ENCODE measurements around the gene KCNIP1.

The KCNIP1 gene

DNA sequence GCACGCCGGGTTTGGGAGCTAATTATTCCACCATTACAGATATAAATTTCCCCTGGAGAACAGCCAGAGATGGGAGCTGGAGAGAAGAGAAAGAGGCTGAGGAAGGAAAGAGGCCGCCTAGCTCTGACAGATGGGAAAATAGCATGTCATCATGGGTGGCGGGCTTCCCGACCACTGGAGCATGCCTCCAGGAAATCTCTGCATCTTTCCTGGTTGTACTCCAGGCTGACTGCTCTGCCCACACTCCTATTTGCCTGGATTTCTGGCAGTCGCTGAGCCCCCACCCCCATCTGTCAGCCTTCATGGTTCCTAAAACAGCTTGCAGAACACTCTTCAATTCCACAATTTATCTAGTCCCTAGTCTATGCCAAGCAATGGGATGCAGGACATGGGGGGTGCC lies 265.4 kb downstream of the KCNIP1 start:
- H3K27ac ChIP-seq = no peak overlapping the region
- TF ChIP-seq, protein P1, sequence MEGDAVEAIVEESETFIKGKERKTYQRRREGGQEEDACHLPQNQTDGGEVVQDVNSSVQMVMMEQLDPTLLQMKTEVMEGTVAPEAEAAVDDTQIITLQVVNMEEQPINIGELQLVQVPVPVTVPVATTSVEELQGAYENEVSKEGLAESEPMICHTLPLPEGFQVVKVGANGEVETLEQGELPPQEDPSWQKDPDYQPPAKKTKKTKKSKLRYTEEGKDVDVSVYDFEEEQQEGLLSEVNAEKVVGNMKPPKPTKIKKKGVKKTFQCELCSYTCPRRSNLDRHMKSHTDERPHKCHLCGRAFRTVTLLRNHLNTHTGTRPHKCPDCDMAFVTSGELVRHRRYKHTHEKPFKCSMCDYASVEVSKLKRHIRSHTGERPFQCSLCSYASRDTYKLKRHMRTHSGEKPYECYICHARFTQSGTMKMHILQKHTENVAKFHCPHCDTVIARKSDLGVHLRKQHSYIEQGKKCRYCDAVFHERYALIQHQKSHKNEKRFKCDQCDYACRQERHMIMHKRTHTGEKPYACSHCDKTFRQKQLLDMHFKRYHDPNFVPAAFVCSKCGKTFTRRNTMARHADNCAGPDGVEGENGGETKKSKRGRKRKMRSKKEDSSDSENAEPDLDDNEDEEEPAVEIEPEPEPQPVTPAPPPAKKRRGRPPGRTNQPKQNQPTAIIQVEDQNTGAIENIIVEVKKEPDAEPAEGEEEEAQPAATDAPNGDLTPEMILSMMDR (conservative IDR thresholded peaks at IDR 0.05) = no peak

DNA sequence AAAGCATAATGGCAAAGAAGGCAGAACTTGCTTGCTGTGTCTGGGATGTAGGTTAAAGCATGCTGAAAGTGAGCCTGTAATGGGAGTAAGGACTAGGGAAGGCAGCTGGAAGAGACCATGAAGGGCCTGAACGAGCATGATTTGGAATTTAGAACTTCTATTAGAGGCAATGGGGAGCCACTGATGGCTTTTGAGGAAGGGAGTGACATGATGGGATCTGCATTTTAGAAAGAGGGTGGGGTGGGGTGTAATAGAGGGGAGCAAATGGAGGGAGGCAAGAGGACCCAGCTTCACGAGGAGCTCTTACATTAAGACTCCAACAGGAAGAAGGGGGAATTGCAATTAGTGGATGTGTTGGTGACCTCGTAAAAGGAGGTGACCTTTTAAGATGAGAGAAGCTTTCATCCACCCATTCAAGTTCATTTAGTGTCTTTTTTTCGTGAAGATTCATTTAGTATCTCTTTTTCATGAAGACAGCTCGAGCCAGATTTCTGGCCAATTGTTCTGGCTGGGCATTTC lies 266.1 kb downstream of the KCNIP1 start:
- no peak overlapping the region for H3K27ac ChIP-seq
- TF ChIP-seq, protein P1 (conservative IDR thresholded peaks at IDR 0.05) = no peak

DNA sequence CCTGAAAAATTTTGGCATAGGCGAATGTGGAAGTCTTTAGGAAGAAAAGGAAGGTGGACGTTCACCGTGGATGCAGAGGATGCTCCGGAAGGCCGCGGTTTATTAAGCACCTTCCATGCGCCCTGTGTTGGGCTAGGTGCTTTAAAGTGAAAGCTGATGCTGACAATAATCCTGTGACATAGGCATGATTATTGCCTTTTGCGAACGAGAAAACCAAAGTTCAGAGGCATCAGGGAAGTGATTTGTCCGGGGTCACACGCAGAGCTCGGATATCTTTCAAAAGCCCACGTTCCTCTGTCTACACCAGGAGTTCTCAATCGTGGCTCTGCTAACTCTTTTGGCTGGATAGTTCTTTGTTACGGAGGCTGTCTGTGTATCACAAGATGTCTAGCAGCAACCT lies 267.7 kb downstream of the KCNIP1 start:
- no peak overlapping the region for H3K27ac ChIP-seq

DNA sequence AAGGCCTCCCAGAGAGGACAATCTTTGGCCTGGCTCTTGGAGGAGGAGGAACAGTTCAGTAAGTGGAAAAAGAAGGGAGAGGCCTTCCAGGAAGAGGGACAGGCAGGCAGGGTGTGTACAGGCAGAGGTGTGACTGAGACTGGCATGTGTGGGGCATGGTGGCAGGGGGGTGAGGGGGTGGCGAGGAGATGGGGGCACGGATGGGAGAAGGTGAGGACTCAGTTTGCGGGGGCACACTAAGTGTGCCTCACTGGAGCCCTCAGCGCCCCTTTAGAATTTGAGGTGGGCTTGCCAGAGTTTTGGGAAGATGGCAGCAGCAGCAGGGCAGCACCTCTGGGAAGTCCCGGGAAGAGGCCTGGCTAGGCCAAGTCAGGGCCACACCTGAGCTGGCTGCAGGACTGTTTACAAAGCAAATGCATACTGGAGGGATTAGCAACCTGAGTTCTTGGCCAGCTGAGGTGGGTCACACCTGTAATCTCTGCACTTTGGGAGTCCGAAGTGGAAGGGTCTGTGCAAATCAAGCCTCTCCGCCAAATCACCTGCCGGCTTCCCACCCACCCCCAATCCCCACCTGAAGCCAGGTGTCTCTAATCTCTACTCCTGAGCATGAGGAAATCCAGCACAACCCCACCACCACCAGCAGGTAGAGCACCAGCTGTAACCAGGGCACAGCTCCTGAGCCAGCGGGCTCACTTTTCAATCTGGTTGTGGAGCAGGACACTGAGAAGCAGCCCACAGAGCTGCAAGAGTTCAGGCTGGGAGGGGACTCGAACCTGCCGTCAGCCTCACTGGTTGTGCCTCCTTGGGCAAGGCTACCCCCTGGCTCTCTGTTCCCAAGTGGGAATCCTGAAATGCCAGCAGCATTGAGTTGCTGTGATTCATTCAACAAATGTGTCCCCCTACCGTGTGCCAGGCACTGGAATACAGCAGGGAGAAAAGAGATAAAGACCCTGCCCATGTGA lies 269.5 kb downstream of the KCNIP1 start:
- TF ChIP-seq, protein P1 (conservative IDR thresholded peaks at IDR 0.05) = no peak
- H3K27ac ChIP-seq = no peak overlapping the region

More for the DNA sequence above, 267.7 kb downstream of the KCNIP1 start:
- TF ChIP-seq, protein P1 (conservative IDR thresholded peaks at IDR 0.05) = no peak

DNA sequence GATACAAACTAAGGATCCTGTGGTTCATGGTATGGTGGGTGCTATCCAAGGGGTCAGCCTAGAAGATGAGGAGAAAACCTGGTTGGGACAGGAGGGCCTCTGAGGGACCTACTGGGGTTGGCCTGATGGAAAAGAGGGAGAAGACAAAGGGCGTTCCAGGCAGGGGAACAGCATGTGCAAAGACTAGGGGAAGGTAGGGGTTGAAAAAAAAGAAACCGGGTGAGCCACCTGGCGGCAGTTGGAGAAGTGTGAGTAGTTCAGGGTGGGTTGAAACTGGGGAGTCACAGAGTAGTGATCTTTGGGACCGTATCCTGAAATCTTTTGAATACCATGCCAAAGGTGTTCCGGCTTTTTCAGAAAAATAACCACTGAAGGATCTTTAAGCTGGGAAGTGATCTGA lies 271.0 kb downstream of the KCNIP1 start:
- TF ChIP-seq, protein P1 (conservative IDR thresholded peaks at IDR 0.05) = no peak

DNA sequence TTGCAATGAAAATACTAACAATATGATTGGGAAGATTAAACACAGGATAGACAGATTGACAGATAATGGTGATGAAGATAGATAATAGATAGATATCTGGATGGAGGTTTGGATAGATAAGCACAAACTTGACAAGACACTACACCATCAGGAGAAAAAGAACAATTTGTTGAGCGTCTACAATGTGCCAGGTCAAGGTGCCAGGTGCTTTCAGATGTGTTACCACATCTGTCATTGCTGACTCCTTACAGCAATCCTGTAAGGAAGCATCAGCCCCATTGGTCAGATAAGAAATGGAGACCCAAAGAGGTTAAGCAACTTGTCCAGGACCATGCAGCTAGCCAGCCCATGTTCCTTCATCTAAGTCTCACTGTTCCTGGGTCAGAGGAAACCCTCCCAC lies 278.1 kb downstream of the KCNIP1 start:
- no peak overlapping the region for H3K27ac ChIP-seq
- TF ChIP-seq, protein P1 (conservative IDR thresholded peaks at IDR 0.05) = no peak

More for the DNA sequence above, 271.0 kb downstream of the KCNIP1 start:
- H3K27ac ChIP-seq = no peak overlapping the region

DNA sequence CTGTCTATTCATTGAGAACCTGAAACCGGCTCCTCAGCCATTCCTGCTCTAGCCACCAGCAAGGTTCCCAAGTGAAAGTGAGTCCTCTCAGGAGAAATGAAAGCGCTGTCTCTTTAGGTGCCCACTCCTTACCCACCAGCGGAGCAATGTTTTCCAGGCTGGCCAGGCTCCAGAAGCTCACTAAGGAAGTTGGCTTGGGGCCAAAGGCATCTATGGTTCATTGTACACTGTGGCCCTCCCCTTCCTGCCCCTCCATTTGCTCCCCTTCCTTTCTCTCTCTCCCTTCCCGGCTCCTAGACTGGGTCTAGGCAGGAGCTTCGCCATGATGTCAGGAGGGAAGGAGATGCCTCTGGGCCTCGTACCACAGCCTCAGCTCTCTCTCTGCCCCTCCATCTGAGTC lies 278.6 kb downstream of the KCNIP1 start:
- no peak overlapping the region for H3K27ac ChIP-seq
- TF ChIP-seq, protein P1 (conservative IDR thresholded peaks at IDR 0.05) = no peak
